ENCODE measurements around the gene NOL6. TPM values are rescaled to one million over a fixed set of nuclear protein-coding genes. Genes with fewer than 3 reads are reported as not detected.

NOL6 gene
- polyA plus RNA-seq, 1 donor from 2014 or later, result 15.5 TPM

- Histone ChIP-seq H3K27me3 (ENCODE audit: insufficient read depth, low read depth, low read length) (no peaks in the 10 kb centered on the region), H2AFZ (ENCODE audit: low read depth, low read length) (no peak overlapping the region), H3K9me2 (ENCODE audit: insufficient read depth, low read length) (no peaks in the 10 kb centered on the region), H3K27ac (ENCODE audit: low read length) (no peak overlapping the region), H3K4me2 (ENCODE audit: low read length) (no peak overlapping the region), H3K9me3 (ENCODE audit: low read length) (no peaks in the 10 kb centered on the region), H3K36me3 (ENCODE audit: insufficient read depth, low read length) (no peaks in the 10 kb centered on the region), H3K4me3 (ENCODE audit: low read length) (no peak overlapping the region), H3F3A (ENCODE audit: insufficient read depth, low read length, poor library complexity, severe bottlenecking) (no peaks in the 10 kb centered on the region), H4K20me1 (ENCODE audit: insufficient read depth) (no peaks in the 10 kb centered on the region), H3K9ac (ENCODE audit: low read length) (no peak overlapping the region), H3K79me2 (replicated peaks; ENCODE audit: insufficient read depth, low read length) (no peaks in the 10 kb centered on the region)
- no peak for TF ChIP-seq POLR2AphosphoS5 (IDR thresholded peaks at IDR 0.05)
- no peak for TF ChIP-seq MXI1 (conservative IDR thresholded peaks at IDR 0.05; ENCODE audit: poor library complexity, severe bottlenecking)
- TF ChIP-seq RAD21 (conservative IDR thresholded peaks at IDR 0.05), result no peak
- no peak for TF ChIP-seq EP300 (conservative IDR thresholded peaks at IDR 0.05; ENCODE audit: poor library complexity, severe bottlenecking)
- no peak for TF ChIP-seq REST (IDR thresholded peaks at IDR 0.05; ENCODE audit: borderline replicate concordance)
- no peak for TF ChIP-seq TAF1 (IDR thresholded peaks at IDR 0.05; ENCODE audit: low read depth)
- TF ChIP-seq SMC3 (conservative IDR thresholded peaks at IDR 0.05; ENCODE audit: poor library complexity), result no peak
- no peak for TF ChIP-seq EZH2 (IDR thresholded peaks at IDR 0.05; ENCODE audit: borderline replicate concordance, insufficient read depth, low read length, poor library complexity, severe bottlenecking)
- TF ChIP-seq CTCF (IDR thresholded peaks at IDR 0.05; ENCODE audit: poor library complexity, severe bottlenecking), result no peak
These were observed 20.4 kb downstream of the NOL6 start for GRCh38 chr9:33453286-33453860.

GRCh38 chr9:33452828-33453271 is 20.9 kb downstream of the NOL6 start:
- no peaks in the 10 kb centered on the region for H3K79me2 ChIP-seq (replicated peaks; ENCODE audit: insufficient read depth, low read length)
- no peak overlapping the region for H3K4me3 ChIP-seq (ENCODE audit: low read length)
- H3K9me3 ChIP-seq (ENCODE audit: low read length), result no peaks in the 10 kb centered on the region
- no peak overlapping the region for H3K27ac ChIP-seq (ENCODE audit: low read length)
- no peak overlapping the region for H3K9ac ChIP-seq (ENCODE audit: low read length)
- no peaks in the 10 kb centered on the region for H3F3A ChIP-seq (ENCODE audit: insufficient read depth, low read length, poor library complexity, severe bottlenecking)
- TF ChIP-seq CTCF (IDR thresholded peaks at IDR 0.05; ENCODE audit: poor library complexity, severe bottlenecking) (no peak), SMC3 (conservative IDR thresholded peaks at IDR 0.05; ENCODE audit: poor library complexity) (no peak), REST (IDR thresholded peaks at IDR 0.05; ENCODE audit: borderline replicate concordance) (no peak), EZH2 (IDR thresholded peaks at IDR 0.05; ENCODE audit: borderline replicate concordance, insufficient read depth, low read length, poor library complexity, severe bottlenecking) (no peak), POLR2AphosphoS5 (IDR thresholded peaks at IDR 0.05) (no peak)
- no peaks in the 10 kb centered on the region for H4K20me1 ChIP-seq (ENCODE audit: insufficient read depth)
- H3K36me3 ChIP-seq (ENCODE audit: insufficient read depth, low read length), result no peaks in the 10 kb centered on the region
- no peak overlapping the region for H3K4me2 ChIP-seq (ENCODE audit: low read length)
- no peaks in the 10 kb centered on the region for H3K9me2 ChIP-seq (ENCODE audit: insufficient read depth, low read length)
- peaks cover 3% of the 10 kb centered on the region for H3K27me3 ChIP-seq (ENCODE audit: insufficient read depth, low read depth, low read length)
- H2AFZ ChIP-seq (ENCODE audit: low read depth, low read length), result no peak overlapping the region
